NK-92 (cell line): ENCODE measurements around the gene MZF1.
A peak's percentile ranks its signal among the peaks of the same experiment; 100 is the strongest.
"Not testable (repeated sequence)": the region's sequence is repeated elsewhere in the genome, so short reads cannot be mapped to it uniquely, and the experiment has no call there.

Experiments
- DNase-seq: peaks from one replicate; lab custom pipeline; 2025; ENCODE audit not compliant: unreplicated experiment; lab: John Stamatoyannopoulos, UW

The MZF1 gene

GRCh38 chr19:58543826-58544590 is 29.1 kb downstream of the MZF1 start, which contains the start of gene TRIM28:
Gene TRIM28 (plus strand): TSS chr19:58544064. CDS start chr19:58544758, 694 bp downstream.
- DNase-seq, result no peak

GRCh38 chr19:58542641-58543372 is 30.3 kb downstream of the MZF1 start:
- DNase-seq, result not testable (repeated sequence)

GRCh38 chr19:58539169-58539559 is 34.0 kb downstream of the MZF1 start:
- DNase-seq, result not testable (repeated sequence)

GRCh38 chr19:58538257-58539168 is 34.6 kb downstream of the MZF1 start:
- no peak for DNase-seq

- DNase-seq, result no peak
Observed at GRCh38 chr19:58536852-58537798, 36.0 kb downstream of the MZF1 start.

- no peak for DNase-seq
Observed at GRCh38 chr19:58535857-58536256, 37.3 kb downstream of the MZF1 start.

- DNase-seq, result no peak
Observed at GRCh38 chr19:58531034-58531840, 41.9 kb downstream of the MZF1 start.

GRCh38 chr19:58529405-58529804 is 43.7 kb downstream of the MZF1 start:
- DNase-seq, result no peak

GRCh38 chr19:58522709-58523108 is 50.4 kb downstream of the MZF1 start:
- DNase-seq, result no peak

GRCh38 chr19:58521651-58522050 is 51.5 kb downstream of the MZF1 start:
- no peak for DNase-seq

- no peak for DNase-seq
Observed at GRCh38 chr19:58520257-58520599, 52.9 kb downstream of the MZF1 start.

- peak; percentile 54 for DNase-seq
Observed at GRCh38 chr19:58519355-58520256, 53.5 kb downstream of the MZF1 start, which contains the start of gene ZBTB45. Gene ZBTB45 (minus strand): TSS chr19:58519810. CDS start chr19:58517673, 2,137 bp downstream.

- DNase-seq, result no peak
Observed at GRCh38 chr19:58519087-58519354, 54.1 kb downstream of the MZF1 start.

GRCh38 chr19:58518256-58519086 is 54.7 kb downstream of the MZF1 start:
- DNase-seq, result no peak

GRCh38 chr19:58516964-58517833 is 55.9 kb downstream of the MZF1 start:
- no peak for DNase-seq

GRCh38 chr19:58516246-58516836 is 56.8 kb downstream of the MZF1 start:
- no peak for DNase-seq
